Natural killer cell (primary cell): ENCODE results near the gene DPY19L1. TPM values are rescaled to one million over a fixed set of nuclear protein-coding genes. Genes with fewer than 3 reads are reported as not detected.
A peak's percentile ranks its signal among the peaks of the same experiment; 100 is the strongest.
"Not testable (repeated sequence)": the region's sequence is repeated elsewhere in the genome, so short reads cannot be mapped to it uniquely, and the experiment has no call there.

ENCODE experiments used
- ATAC-seq, 3 donors: fragments of 150-1000 bp in 2 of 3; fragments of 200-7000 bp in 1 of 3; cut with Tn5 transposase; 1 replicate in 1 of 3; 2 replicates in 2 of 3; pipeline ENCODE4 v1.10.0; 2021; ENCODE audit warnings: mild to moderate bottlenecking in 2 of 3, moderate library complexity in 2 of 3
- DNase-seq, 2 donors: peaks; one replicate each; pipeline versions ENCODE4 v3.0.0 to v3.0.0-alpha.2; 2013 to 2021; ENCODE audit warnings: mixed read lengths in 1 of 2
- H3K27ac ChIP-seq: one replicate; pipeline ENCODE4 v1.5.1; 2013; ENCODE audit warnings: mild to moderate bottlenecking, low read length
- H3K27me3 ChIP-seq: one replicate; pipeline ENCODE4 v1.6.1; 2013; ENCODE audit warnings: low read length; ENCODE audit not compliant: control insufficient read depth, insufficient read depth
- H3K36me3 ChIP-seq: one replicate; pipeline ENCODE4 v1.6.1; 2013; ENCODE audit warnings: low read length; ENCODE audit not compliant: control insufficient read depth, insufficient read depth
- H3K4me1 ChIP-seq: one replicate; pipeline ENCODE4 v1.6.1; 2013; ENCODE audit warnings: low read length; ENCODE audit not compliant: control insufficient read depth, insufficient read depth
- H3K4me3 ChIP-seq: one replicate; pipeline ENCODE4 v1.5.1; 2013; ENCODE audit warnings: low read length
- H3K9me3 ChIP-seq: one replicate; pipeline ENCODE4 v1.6.1; 2013; ENCODE audit warnings: low read length; ENCODE audit not compliant: control insufficient read depth, insufficient read depth
- H3K27ac Mint-ChIP-seq, 2 donors: one replicate each; pipeline ENCODE4 v1.8.0; 2022; ENCODE audit warnings: mild to moderate bottlenecking in 2 of 2, mixed read lengths in 2 of 2, moderate library complexity in 1 of 2
- H3K27me3 Mint-ChIP-seq, 2 donors: one replicate each; pipeline ENCODE4 v1.8.0; 2022; ENCODE audit warnings: low read depth in 2 of 2, mixed read lengths in 2 of 2
- H3K36me3 Mint-ChIP-seq: one replicate; pipeline ENCODE4 v1.8.0; 2022; ENCODE audit warnings: mixed read lengths
- H3K4me1 Mint-ChIP-seq, 2 donors: one replicate each; pipeline ENCODE4 v1.8.0; 2022; ENCODE audit warnings: mixed read lengths in 2 of 2
- H3K4me3 Mint-ChIP-seq: one replicate; pipeline ENCODE4 v1.8.0; 2022; ENCODE audit warnings: mild to moderate bottlenecking, moderate library complexity, mixed read lengths
- H3K9me3 Mint-ChIP-seq, 2 donors: one replicate each; pipeline ENCODE4 v1.8.0; 2022; ENCODE audit warnings: mixed read lengths in 2 of 2
- WGBS: methylation state at CpG from one replicate; pipeline ENCODE4 v1.1.7; 2013; ENCODE audit warnings: missing lambda C conversion rate; ENCODE audit not compliant: insufficient coverage; 5-methylcytosine and 5-hydroxymethylcytosine counted together
- intact Hi-C: fragments of 100-400 bp; cut with micrococcal nuclease; formaldehyde crosslinking; loops from one replicate; pipeline ENCODE4 v1.14.2; 2022
- total RNA-seq, 4 donors: library from RNA; stranded (reverse); fragments of 120-200 nt in 1 of 4; gene quantifications; one replicate each; pipeline versions ENCODE4 v1.2.3 to v1.2.4, GENCODE V29; 2013 to 2022
- TF ChIP-seq, protein P1 (sequence below): fragments of 200-600 bp; IDR thresholded peaks from one replicate; pipeline ENCODE4 v1.8.0; 2022; ENCODE audit warnings: antibody characterized with exemption

The DPY19L1 gene
- total RNA-seq, 3 donors from 2014 or later (not counting 1 experiment from before 2014, with no cell fraction given) = 13.9 to 25.1 (median 21.7) TPM

DNA sequence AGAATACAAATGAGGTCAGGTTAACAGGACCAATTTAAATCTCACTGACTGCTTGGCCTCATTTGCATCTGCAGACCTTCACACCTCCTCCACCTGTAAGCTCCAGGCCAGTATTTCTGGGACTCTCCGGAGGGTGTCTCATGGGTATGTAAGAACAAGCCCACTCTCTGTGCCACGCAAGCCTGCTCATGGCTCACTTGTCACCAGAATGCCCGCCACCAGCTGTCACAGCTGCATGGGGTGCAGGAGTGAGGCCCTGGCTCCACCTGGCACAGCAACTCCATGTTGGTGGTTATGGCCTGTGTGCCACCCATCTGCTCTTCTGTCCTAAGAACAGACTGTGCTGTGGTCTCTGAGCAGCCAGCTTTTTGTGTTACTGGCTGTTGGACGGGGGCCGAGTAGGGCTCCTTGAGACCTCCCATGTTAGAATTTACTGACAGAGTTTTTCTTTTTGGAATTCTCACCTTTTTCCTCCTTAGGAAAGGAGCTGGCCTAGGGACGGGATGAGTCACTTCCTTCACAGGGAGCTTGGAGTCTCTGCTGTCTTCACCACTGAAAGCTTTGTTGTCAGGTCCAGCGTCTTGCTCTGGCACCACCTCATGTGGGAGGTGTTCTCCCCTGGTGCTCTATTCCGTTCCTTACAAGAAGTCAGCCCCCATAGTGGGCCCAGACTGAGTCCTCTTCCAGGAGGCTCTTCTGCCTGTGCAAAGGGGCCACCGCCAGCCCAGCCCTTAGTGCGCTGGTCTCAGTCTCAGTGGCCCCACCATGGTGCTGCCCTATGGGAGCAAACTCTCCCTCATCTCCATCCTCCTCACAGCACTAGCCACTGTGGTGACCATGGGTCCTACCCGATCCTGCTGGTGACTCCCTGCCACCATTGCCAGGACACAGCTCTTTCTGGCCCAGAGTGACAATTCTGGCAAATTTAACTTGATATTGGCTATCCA, 20.5 kb upstream of the DPY19L1 start:
- H3K27me3 Mint-ChIP-seq = peaks cover 11 to 21% of the 10 kb centered on the region in 2 donors
- H3K27ac Mint-ChIP-seq, H3K27ac ChIP-seq, H3K27me3 ChIP-seq, DNase-seq, H3K36me3 ChIP-seq, H3K4me3 Mint-ChIP-seq, H3K9me3 Mint-ChIP-seq, H3K4me1 ChIP-seq, H3K9me3 ChIP-seq, H3K4me3 ChIP-seq, intact Hi-C loops, H3K4me1 Mint-ChIP-seq, H3K36me3 Mint-ChIP-seq: not testable (repeated sequence)
- peak in 1 of 3 donors; percentile 26 for ATAC-seq
- WGBS = 89% methylated on average over 10 of the region's 11 CpGs

DNA sequence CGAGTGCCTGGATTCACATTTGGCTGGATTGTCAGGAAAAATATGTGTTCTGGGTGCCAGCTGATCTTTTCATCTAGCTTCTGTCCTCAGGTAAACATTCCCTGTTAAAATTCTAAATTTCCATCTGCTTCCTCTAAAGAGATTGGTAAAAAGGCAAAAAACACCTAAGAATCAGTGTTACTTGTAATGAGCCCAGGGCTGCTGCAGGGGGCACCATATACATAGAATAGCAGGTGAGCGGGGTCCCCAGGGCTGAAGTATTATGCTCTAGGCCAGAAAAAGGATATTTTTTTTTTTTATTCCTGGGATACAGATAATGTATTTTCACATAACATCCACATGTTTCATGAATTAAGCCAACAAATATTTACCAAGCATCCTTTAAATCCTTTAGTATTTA, 18.4 kb upstream of the DPY19L1 start:
- WGBS = 90% methylated on average over 1 of the region's 2 CpGs
- ATAC-seq, H3K27ac ChIP-seq, H3K4me3 ChIP-seq, H3K4me3 Mint-ChIP-seq, H3K36me3 Mint-ChIP-seq, intact Hi-C loops, H3K9me3 Mint-ChIP-seq, H3K4me1 Mint-ChIP-seq, H3K36me3 ChIP-seq, H3K27me3 ChIP-seq, H3K9me3 ChIP-seq, H3K4me1 ChIP-seq, DNase-seq, H3K27ac Mint-ChIP-seq: not testable (repeated sequence)
- peaks cover 14 to 27% of the 10 kb centered on the region in 2 donors for H3K27me3 Mint-ChIP-seq
- TF ChIP-seq, protein P1, sequence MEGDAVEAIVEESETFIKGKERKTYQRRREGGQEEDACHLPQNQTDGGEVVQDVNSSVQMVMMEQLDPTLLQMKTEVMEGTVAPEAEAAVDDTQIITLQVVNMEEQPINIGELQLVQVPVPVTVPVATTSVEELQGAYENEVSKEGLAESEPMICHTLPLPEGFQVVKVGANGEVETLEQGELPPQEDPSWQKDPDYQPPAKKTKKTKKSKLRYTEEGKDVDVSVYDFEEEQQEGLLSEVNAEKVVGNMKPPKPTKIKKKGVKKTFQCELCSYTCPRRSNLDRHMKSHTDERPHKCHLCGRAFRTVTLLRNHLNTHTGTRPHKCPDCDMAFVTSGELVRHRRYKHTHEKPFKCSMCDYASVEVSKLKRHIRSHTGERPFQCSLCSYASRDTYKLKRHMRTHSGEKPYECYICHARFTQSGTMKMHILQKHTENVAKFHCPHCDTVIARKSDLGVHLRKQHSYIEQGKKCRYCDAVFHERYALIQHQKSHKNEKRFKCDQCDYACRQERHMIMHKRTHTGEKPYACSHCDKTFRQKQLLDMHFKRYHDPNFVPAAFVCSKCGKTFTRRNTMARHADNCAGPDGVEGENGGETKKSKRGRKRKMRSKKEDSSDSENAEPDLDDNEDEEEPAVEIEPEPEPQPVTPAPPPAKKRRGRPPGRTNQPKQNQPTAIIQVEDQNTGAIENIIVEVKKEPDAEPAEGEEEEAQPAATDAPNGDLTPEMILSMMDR = peak; percentile 18

DNA sequence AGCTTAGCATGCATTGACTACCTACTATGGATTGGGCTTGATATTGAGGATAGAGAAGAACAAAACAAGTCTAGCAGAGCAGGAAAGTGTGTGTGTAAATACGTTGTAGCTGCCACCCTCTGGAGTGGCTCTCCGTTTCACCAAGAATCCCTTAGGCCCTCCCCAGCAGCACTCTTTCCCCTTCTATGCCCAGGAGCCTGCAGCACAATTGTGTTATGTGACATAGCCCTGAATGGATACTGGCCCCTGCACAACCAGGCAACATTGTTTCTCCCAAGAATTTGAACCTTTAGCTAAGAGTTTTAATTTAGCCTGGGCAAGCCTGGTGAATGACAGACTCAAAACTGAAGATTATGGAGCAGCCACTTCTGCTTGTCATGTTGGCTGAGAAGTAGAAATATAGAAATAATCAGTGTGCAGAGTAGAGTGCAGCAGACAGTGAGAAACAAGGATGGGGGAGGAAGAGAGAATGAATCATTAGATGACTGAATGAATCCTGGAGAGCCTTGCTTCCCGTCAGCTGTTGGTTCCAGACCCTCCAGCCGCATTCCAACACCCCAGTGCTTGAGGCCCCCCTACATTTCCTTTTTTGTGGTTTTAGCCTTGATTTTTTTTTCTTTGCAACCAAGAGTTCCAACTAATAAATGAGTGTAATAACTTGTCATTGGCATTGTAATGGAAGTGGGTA, 16.3 kb upstream of the DPY19L1 start:
- H3K4me3 Mint-ChIP-seq, H3K9me3 ChIP-seq, H3K4me1 Mint-ChIP-seq, DNase-seq, H3K4me3 ChIP-seq, H3K9me3 Mint-ChIP-seq, intact Hi-C loops, H3K4me1 ChIP-seq, H3K36me3 ChIP-seq, H3K27ac Mint-ChIP-seq, ATAC-seq, H3K27ac ChIP-seq, H3K27me3 ChIP-seq, H3K36me3 Mint-ChIP-seq: not testable (repeated sequence)
- H3K27me3 Mint-ChIP-seq = peaks cover 7 to 14% of the 10 kb centered on the region in 2 donors
- WGBS = 86% methylated on average over 3 of the region's 4 CpGs

DNA sequence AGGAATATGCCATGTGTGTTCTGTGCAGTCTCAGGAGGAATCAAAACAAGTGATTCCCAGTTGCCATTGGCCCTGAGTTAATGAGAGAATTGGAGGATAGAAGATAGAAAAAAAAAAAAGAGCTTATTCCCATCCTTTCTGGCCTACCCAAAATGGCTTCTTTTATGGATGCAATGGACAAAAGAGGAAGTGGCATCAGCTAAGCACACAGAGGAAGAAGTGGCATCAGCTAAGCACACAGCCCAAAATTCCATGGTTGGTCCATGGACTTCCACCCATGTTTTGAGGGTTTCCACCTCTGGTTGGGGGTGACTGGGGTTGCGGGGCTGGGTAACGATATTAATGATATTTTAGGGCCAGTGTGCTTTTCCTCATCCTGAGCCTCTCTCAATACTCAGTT, 11.1 kb upstream of the DPY19L1 start:
- WGBS = 100% methylated on average over 1 of the region's 2 CpGs
- not testable (repeated sequence) for H3K27ac ChIP-seq, H3K9me3 Mint-ChIP-seq

DNA sequence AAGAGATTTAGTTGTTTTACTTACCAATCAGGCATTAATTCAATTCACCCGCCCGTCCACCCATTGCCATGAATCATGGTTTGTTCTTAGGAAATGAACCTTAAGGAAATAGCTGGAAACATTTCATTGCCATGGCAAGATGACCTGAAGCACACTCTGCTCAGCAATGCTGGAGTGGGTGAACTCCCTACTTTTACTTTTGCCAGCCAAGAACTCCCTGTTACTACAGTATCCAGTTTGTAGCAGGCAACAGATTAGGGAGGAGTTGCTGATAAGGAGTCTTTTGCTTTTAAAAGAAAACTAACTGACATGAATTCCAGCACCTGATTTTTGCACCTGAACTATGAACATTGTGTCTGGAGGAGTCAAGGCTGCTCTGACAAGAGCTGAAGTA, 10.6 kb upstream of the DPY19L1 start:
- 95% methylated on average over 2 of the region's 2 CpGs for WGBS
- H3K4me1 ChIP-seq, DNase-seq, intact Hi-C loops, H3K27ac Mint-ChIP-seq, H3K36me3 Mint-ChIP-seq, H3K4me3 ChIP-seq, H3K4me1 Mint-ChIP-seq, H3K27me3 ChIP-seq, ATAC-seq, H3K9me3 Mint-ChIP-seq, H3K4me3 Mint-ChIP-seq, H3K9me3 ChIP-seq, H3K36me3 ChIP-seq, H3K27ac ChIP-seq: not testable (repeated sequence)
- peaks cover 14 to 24% of the 10 kb centered on the region in 2 donors for H3K27me3 Mint-ChIP-seq

More for the DNA sequence above, 11.1 kb upstream of the DPY19L1 start:
- H3K27ac Mint-ChIP-seq, H3K9me3 ChIP-seq, H3K36me3 ChIP-seq, DNase-seq, H3K4me1 ChIP-seq, H3K36me3 Mint-ChIP-seq, intact Hi-C loops, H3K27me3 ChIP-seq, H3K4me1 Mint-ChIP-seq, H3K4me3 ChIP-seq, H3K4me3 Mint-ChIP-seq, ATAC-seq: not testable (repeated sequence)
- peaks cover 14 to 24% of the 10 kb centered on the region in 2 donors for H3K27me3 Mint-ChIP-seq

DNA sequence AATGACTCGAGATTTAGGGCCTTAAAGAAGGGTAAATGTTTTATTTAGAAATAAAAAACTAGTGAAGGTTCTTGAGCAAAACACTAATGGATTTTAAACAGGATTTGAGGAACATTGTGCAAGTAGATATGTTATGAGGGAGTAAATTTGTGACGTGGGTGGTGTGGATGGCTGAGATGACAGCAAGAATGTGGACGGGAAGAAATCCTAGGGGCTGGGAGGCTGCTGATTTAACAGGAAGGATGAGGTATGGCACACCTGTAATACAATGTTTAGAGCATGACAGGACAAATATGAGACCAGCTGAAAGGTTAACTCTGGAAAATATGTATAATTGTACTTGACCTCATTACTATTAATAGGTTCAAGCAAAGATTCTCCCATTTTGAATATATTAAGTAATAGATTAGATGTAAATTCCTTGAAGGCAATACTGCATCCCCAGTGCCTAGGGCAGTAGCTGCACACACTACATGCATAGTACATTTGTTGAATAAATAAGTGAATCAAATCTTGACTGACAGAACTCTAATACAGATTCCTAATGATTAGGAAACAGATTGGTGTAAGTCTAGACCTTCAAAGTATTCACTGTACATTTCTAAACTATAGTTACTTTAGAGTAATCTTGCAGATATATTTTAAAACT, 10.1 kb upstream of the DPY19L1 start:
- DNase-seq, H3K27me3 ChIP-seq, H3K9me3 Mint-ChIP-seq, H3K4me1 ChIP-seq, ATAC-seq, H3K9me3 ChIP-seq, H3K4me1 Mint-ChIP-seq, H3K36me3 Mint-ChIP-seq, H3K27ac Mint-ChIP-seq, H3K4me3 ChIP-seq, intact Hi-C loops, H3K27ac ChIP-seq, H3K4me3 Mint-ChIP-seq, H3K36me3 ChIP-seq: not testable (repeated sequence)
- H3K27me3 Mint-ChIP-seq = peaks cover 18 to 26% of the 10 kb centered on the region in 2 donors
- WGBS = 63% methylated on average over 2 of the region's 3 CpGs
